ENCODE measurements around the gene PRSS8. TPM values are rescaled to one million over a fixed set of nuclear protein-coding genes. Genes with fewer than 3 reads are reported as not detected.

PRSS8 gene
- polyA plus RNA-seq: not detected in 2 replicates
- not detected in 2 replicates for polyA minus RNA-seq

GRCh38 chr16:31135535-31136286, at the start of gene PRSS8:
Gene PRSS8 (minus strand): TSS chr16:31135727. CDS start chr16:31135498, 229 bp downstream.
- no peaks in the 10 kb centered on the region for H3K36me3 ChIP-seq (ENCODE audit: insufficient read depth, low read length)
- H3K4me3 ChIP-seq (ENCODE audit: low read length): no peak within 1 kb of the TSS
- H3K9ac ChIP-seq (ENCODE audit: low read length): no peak within 1 kb of the TSS
- H3K9me2 ChIP-seq (ENCODE audit: insufficient read depth, low read length): no peaks in the 10 kb centered on the region
- no peaks in the 10 kb centered on the region for H4K20me1 ChIP-seq (ENCODE audit: insufficient read depth)
- H3K27ac ChIP-seq (ENCODE audit: low read length): no peak within 1 kb of the TSS
- H3K4me2 ChIP-seq (ENCODE audit: low read length): no peak within 1 kb of the TSS
- H3K27me3 ChIP-seq (ENCODE audit: insufficient read depth, low read depth, low read length): no peaks in the 10 kb centered on the region
- TF ChIP-seq REST (IDR thresholded peaks at IDR 0.05; ENCODE audit: borderline replicate concordance) (no peak), CTCF (IDR thresholded peaks at IDR 0.05; ENCODE audit: poor library complexity, severe bottlenecking) (no peak)
- no peaks in the 10 kb centered on the region for H3F3A ChIP-seq (ENCODE audit: insufficient read depth, low read length, poor library complexity, severe bottlenecking)
- H3K79me2 ChIP-seq (replicated peaks; ENCODE audit: insufficient read depth, low read length): no peaks in the 10 kb centered on the region
- H3K9me3 ChIP-seq (ENCODE audit: low read length): no peaks in the 10 kb centered on the region
- H2AFZ ChIP-seq (ENCODE audit: low read depth, low read length): no peak within 1 kb of the TSS

- no peak overlapping the region for H3K27ac ChIP-seq (ENCODE audit: low read length)
These were observed 49.4 kb upstream of the PRSS8 start for GRCh38 chr16:31184888-31185287.

More at GRCh38 chr16:31184888-31185287, 49.4 kb upstream of the PRSS8 start:
- no peaks in the 10 kb centered on the region for H3K9me2 ChIP-seq (ENCODE audit: insufficient read depth, low read length)
- H3K4me3 ChIP-seq (ENCODE audit: low read length): no peak overlapping the region
- no peak overlapping the region for H2AFZ ChIP-seq (ENCODE audit: low read depth, low read length)
- H3K4me2 ChIP-seq (ENCODE audit: low read length): no peak overlapping the region
- H3K36me3 ChIP-seq (ENCODE audit: insufficient read depth, low read length): peaks cover 10% of the 10 kb centered on the region
- H3K9me3 ChIP-seq (ENCODE audit: low read length): no peaks in the 10 kb centered on the region
- TF ChIP-seq EZH2 (IDR thresholded peaks at IDR 0.05; ENCODE audit: borderline replicate concordance, insufficient read depth, low read length, poor library complexity, severe bottlenecking) (no peak), REST (IDR thresholded peaks at IDR 0.05; ENCODE audit: borderline replicate concordance) (no peak), TAF1 (IDR thresholded peaks at IDR 0.05; ENCODE audit: low read depth) (no peak), CTCF (IDR thresholded peaks at IDR 0.05; ENCODE audit: poor library complexity, severe bottlenecking) (no peak), MXI1 (conservative IDR thresholded peaks at IDR 0.05; ENCODE audit: poor library complexity, severe bottlenecking) (no peak), EP300 (conservative IDR thresholded peaks at IDR 0.05; ENCODE audit: poor library complexity, severe bottlenecking) (no peak), POLR2AphosphoS5 (IDR thresholded peaks at IDR 0.05) (no peak), SMC3 (conservative IDR thresholded peaks at IDR 0.05; ENCODE audit: poor library complexity) (no peak), RAD21 (conservative IDR thresholded peaks at IDR 0.05) (no peak)
- no peaks in the 10 kb centered on the region for H3K27me3 ChIP-seq (ENCODE audit: insufficient read depth, low read depth, low read length)
- H3F3A ChIP-seq (ENCODE audit: insufficient read depth, low read length, poor library complexity, severe bottlenecking): no peaks in the 10 kb centered on the region
- H4K20me1 ChIP-seq (ENCODE audit: insufficient read depth): peaks cover 65% of the 10 kb centered on the region
- H3K9ac ChIP-seq (ENCODE audit: low read length): no peak overlapping the region
- peaks cover 63% of the 10 kb centered on the region for H3K79me2 ChIP-seq (replicated peaks; ENCODE audit: insufficient read depth, low read length)

Data from neural cell (in vitro differentiated cells).